Measurements from ENCODE around the gene PEX5.

DNA sequence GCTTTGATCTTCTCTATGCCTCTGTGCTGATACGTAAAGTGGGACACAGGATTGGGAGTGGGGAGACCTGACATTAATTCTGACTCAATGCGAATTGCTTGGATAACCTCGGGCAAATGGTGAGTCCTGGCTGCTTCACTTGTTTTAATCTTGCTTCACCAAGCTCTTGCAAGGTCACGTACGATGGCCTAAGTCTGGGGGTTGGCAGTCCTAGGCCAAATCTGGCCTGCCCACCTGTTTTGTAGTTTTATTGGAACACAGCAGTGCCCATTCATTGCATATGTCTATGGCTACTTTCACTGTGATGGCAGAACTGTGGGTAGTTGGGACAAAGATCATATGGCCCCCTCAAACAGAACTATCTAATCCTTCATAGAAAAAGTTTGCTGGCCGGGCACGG, 45.9 kb upstream of the PEX5 start:
- TF ChIP-seq EZH2 (IDR thresholded peaks at IDR 0.05; ENCODE audit: low read depth, unreplicated experiment) (no peak), POLR2AphosphoS5 (IDR thresholded peaks at IDR 0.05; ENCODE audit: low read depth) (no peak), ZNF114 (CRISPR knock-in tag; IDR thresholded peaks at IDR 0.05) (no peak), CREB1 (CRISPR knock-in tag; IDR thresholded peaks at IDR 0.05; ENCODE audit: low read depth) (no peak), EZH2phosphoT487 (IDR thresholded peaks at IDR 0.05; ENCODE audit: unreplicated experiment) (no peak)
- TF ChIP-seq, protein P1, sequence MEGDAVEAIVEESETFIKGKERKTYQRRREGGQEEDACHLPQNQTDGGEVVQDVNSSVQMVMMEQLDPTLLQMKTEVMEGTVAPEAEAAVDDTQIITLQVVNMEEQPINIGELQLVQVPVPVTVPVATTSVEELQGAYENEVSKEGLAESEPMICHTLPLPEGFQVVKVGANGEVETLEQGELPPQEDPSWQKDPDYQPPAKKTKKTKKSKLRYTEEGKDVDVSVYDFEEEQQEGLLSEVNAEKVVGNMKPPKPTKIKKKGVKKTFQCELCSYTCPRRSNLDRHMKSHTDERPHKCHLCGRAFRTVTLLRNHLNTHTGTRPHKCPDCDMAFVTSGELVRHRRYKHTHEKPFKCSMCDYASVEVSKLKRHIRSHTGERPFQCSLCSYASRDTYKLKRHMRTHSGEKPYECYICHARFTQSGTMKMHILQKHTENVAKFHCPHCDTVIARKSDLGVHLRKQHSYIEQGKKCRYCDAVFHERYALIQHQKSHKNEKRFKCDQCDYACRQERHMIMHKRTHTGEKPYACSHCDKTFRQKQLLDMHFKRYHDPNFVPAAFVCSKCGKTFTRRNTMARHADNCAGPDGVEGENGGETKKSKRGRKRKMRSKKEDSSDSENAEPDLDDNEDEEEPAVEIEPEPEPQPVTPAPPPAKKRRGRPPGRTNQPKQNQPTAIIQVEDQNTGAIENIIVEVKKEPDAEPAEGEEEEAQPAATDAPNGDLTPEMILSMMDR (conservative IDR thresholded peaks at IDR 0.05; ENCODE audit: low read depth in 2 of 2): no peak
- TF ChIP-seq, protein P2, sequence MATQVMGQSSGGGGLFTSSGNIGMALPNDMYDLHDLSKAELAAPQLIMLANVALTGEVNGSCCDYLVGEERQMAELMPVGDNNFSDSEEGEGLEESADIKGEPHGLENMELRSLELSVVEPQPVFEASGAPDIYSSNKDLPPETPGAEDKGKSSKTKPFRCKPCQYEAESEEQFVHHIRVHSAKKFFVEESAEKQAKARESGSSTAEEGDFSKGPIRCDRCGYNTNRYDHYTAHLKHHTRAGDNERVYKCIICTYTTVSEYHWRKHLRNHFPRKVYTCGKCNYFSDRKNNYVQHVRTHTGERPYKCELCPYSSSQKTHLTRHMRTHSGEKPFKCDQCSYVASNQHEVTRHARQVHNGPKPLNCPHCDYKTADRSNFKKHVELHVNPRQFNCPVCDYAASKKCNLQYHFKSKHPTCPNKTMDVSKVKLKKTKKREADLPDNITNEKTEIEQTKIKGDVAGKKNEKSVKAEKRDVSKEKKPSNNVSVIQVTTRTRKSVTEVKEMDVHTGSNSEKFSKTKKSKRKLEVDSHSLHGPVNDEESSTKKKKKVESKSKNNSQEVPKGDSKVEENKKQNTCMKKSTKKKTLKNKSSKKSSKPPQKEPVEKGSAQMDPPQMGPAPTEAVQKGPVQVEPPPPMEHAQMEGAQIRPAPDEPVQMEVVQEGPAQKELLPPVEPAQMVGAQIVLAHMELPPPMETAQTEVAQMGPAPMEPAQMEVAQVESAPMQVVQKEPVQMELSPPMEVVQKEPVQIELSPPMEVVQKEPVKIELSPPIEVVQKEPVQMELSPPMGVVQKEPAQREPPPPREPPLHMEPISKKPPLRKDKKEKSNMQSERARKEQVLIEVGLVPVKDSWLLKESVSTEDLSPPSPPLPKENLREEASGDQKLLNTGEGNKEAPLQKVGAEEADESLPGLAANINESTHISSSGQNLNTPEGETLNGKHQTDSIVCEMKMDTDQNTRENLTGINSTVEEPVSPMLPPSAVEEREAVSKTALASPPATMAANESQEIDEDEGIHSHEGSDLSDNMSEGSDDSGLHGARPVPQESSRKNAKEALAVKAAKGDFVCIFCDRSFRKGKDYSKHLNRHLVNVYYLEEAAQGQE (IDR thresholded peaks at IDR 0.05; ENCODE audit: unreplicated experiment): no peak
